ENCODE results near the gene EYS.

The EYS gene

GRCh38 chr6:63676412-63677114 is 2030.5 kb downstream of the EYS start:
- DNase-seq, result no peak

GRCh38 chr6:63675138-63675537 is 2031.9 kb downstream of the EYS start:
- DNase-seq, result no peak

GRCh38 chr6:63674635-63675034 is 2032.4 kb downstream of the EYS start:
- DNase-seq, result no peak

GRCh38 chr6:63673692-63674091 is 2033.3 kb downstream of the EYS start:
- no peak for DNase-seq

GRCh38 chr6:63672582-63673129 is 2034.4 kb downstream of the EYS start:
- DNase-seq, result no peak

GRCh38 chr6:63671098-63671754 is 2035.8 kb downstream of the EYS start:
- DNase-seq, result no peak

All from NCI-H2081 (cell line).